Endothelial cell of umbilical vein (primary cell): Measurements from ENCODE around the gene SKI. TPM values are rescaled to one million over a fixed set of nuclear protein-coding genes. Genes with fewer than 3 reads are reported as not detected.

Source experiments
- BruUV-seq: library from RNA; stranded (reverse); fragments of 400-500 nt; replicated peaks from 2 replicates; lab custom pipeline; 2021; lab: Mats Ljungman, UMichigan
- CTCF ChIA-PET: fragments of 300-600, 350-600 bp; sonication (Branson Sonifier 250); formaldehyde crosslinking; loops from one replicate; lab custom pipeline; 2021; ENCODE audit warnings: antibody characterized with exemption, inconsistent platforms; lab: Charles Lee
- POLR2A ChIA-PET: fragments of 300-600, 350-600 bp; sonication (Branson Sonifier 250); formaldehyde crosslinking; loops from one replicate; lab custom pipeline; 2021; ENCODE audit warnings: antibody characterized with exemption, inconsistent platforms; lab: Charles Lee
- DNase-seq: peaks from one replicate; pipeline ENCODE4 v3.0.0-alpha.2; 2011; ENCODE audit warnings: low read depth, low spot score
- FAIRE-seq: peaks from 2 replicates; lab custom pipeline; 2011; peaks lifted over from hg19 to GRCh38; lab: Jason Lieb, UNC
- H2AFZ ChIP-seq: 2 replicates; pipeline ENCODE4 v1.6.0; 2012; ENCODE audit warnings: low read depth, low read length, control low read depth, inconsistent platforms
- H3K27ac ChIP-seq: 2 replicates; pipeline ENCODE4 v1.5.1; 2011; ENCODE audit warnings: low read depth, mild to moderate bottlenecking, control low read depth, low read length, moderate library complexity; ENCODE audit not compliant: insufficient read depth
- H3K27me3 ChIP-seq, 2 experiments: 2 replicates each; pipeline versions ENCODE4 v1.6.0 to v1.6.1; 2011; ENCODE audit warnings: low read length in 2 of 2, mixed read lengths in 1 of 2; ENCODE audit not compliant: control insufficient read depth in 2 of 2, insufficient read depth in 2 of 2
- H3K36me3 ChIP-seq, 2 experiments: 2 replicates in 1 of 2; 3 replicates in 1 of 2; pipeline ENCODE4 v1.5.1; 2011; ENCODE audit warnings: low read length in 2 of 2, mild to moderate bottlenecking in 1 of 2, moderate library complexity in 1 of 2; ENCODE audit not compliant: control insufficient read depth in 2 of 2, insufficient read depth in 2 of 2; ENCODE audit errors: extremely low read depth in 1 of 2
- H3K4me1 ChIP-seq: 3 replicates; pipeline ENCODE4 v1.5.1; 2011; ENCODE audit warnings: mild to moderate bottlenecking, low read length; ENCODE audit not compliant: control insufficient read depth, insufficient read depth; ENCODE audit errors: extremely low read depth
- H3K4me2 ChIP-seq: 2 replicates; pipeline ENCODE4 v1.6.1; 2011; ENCODE audit warnings: low read length, control low read depth, mixed read lengths; ENCODE audit not compliant: insufficient read depth
- H3K4me3 ChIP-seq, 3 experiments: fragments of 200-600 bp in 1 of 3; sonication (generic), shearing (Covaris generic) in 1 of 3; replicated peaks in 1 of 3; 2 replicates each; pipeline ENCODE4 v1.5.1; 2011 to 2016; ENCODE audit warnings: control low read depth in 3 of 3, low read length in 3 of 3, mild to moderate bottlenecking in 2 of 3, inconsistent platforms in 1 of 3, low read depth in 1 of 3, moderate library complexity in 1 of 3; ENCODE audit not compliant: insufficient read depth in 1 of 3
- H3K79me2 ChIP-seq: 2 replicates; pipeline ENCODE4 v1.6.0; 2012; ENCODE audit warnings: low read length, inconsistent platforms; ENCODE audit not compliant: control insufficient read depth, insufficient read depth
- H3K9ac ChIP-seq: replicated peaks from 2 replicates; pipeline ENCODE3; 2011; ENCODE audit warnings: low read length, control low read depth; ENCODE audit not compliant: insufficient read depth; ENCODE audit errors: extremely low read depth
- H3K9me1 ChIP-seq: replicated peaks from 3 replicates; pipeline ENCODE4 v1.6.0; 2011; ENCODE audit warnings: mild to moderate bottlenecking, low read length; ENCODE audit not compliant: control insufficient read depth, insufficient read depth; ENCODE audit errors: extremely low read depth
- H3K9me3 ChIP-seq: replicated peaks from 2 replicates; pipeline ENCODE4 v1.5.1; 2012; ENCODE audit warnings: low read length, inconsistent platforms; ENCODE audit not compliant: control insufficient read depth, insufficient read depth
- H4K20me1 ChIP-seq: replicated peaks from 2 replicates; pipeline ENCODE3; 2011; ENCODE audit warnings: mild to moderate bottlenecking, low read length; ENCODE audit not compliant: control insufficient read depth, insufficient read depth; ENCODE audit errors: extremely low read depth
- EZH2 ChIP-seq: IDR thresholded peaks from 2 replicates; pipeline ENCODE4 v1.6.1; 2012; ENCODE audit warnings: borderline replicate concordance, low read depth, mild to moderate bottlenecking, moderate library complexity, low read length, inconsistent platforms; ENCODE audit not compliant: severe bottlenecking
- FOS ChIP-seq: IDR thresholded peaks from 2 replicates; pipeline ENCODE4 v1.6.1; 2011; ENCODE audit warnings: mild to moderate bottlenecking, low read length, moderate library complexity, borderline replicate concordance; ENCODE audit not compliant: insufficient read depth
- MAX ChIP-seq: IDR thresholded peaks from 2 replicates; pipeline ENCODE4 v1.6.1; 2011; ENCODE audit not compliant: insufficient read depth, insufficient read length
- POLR2A ChIP-seq: IDR thresholded peaks from 2 replicates; pipeline ENCODE4 v1.6.1; 2012; ENCODE audit warnings: low read depth, mild to moderate bottlenecking, control low read depth, low read length
- dilution Hi-C: fragments of 300-500 bp; cut with MboI; formaldehyde crosslinking; loops from one replicate; pipeline ENCODE4 v1.15.0; 2019; ENCODE audit warnings: low sequenced_read_pairs; ENCODE audit not compliant: extremely low pct_ligation_motif_present
- intact Hi-C: fragments of 100-400 bp; cut with micrococcal nuclease; formaldehyde crosslinking; loops from one replicate; pipeline ENCODE4 v1.10.0; 2022
- polyA plus RNA-seq, 4 experiments: library from polyadenylated mRNA; depleted of rRNA in 3 of 4; stranded (reverse) in 3 of 4; unstranded in 1 of 4; fragments of >200 nt; gene quantifications; 2 replicates each; pipeline versions ENCODE4 v1.2.1 to v1.2.3, GENCODE V29; 2011 to 2012; ENCODE audit warnings: missing spikeins in 1 of 4
- total RNA-seq: library from RNA; stranded (reverse); gene quantifications from 2 replicates; pipeline ENCODE4 v1.2.3, GENCODE V29; 2021

Gene SKI
- total and polyA plus RNA-seq, 2 donors (not counting 3 experiments of a cell fraction or from before 2014, with no cell fraction given) = 11.6 to 80.3 TPM

DNA sequence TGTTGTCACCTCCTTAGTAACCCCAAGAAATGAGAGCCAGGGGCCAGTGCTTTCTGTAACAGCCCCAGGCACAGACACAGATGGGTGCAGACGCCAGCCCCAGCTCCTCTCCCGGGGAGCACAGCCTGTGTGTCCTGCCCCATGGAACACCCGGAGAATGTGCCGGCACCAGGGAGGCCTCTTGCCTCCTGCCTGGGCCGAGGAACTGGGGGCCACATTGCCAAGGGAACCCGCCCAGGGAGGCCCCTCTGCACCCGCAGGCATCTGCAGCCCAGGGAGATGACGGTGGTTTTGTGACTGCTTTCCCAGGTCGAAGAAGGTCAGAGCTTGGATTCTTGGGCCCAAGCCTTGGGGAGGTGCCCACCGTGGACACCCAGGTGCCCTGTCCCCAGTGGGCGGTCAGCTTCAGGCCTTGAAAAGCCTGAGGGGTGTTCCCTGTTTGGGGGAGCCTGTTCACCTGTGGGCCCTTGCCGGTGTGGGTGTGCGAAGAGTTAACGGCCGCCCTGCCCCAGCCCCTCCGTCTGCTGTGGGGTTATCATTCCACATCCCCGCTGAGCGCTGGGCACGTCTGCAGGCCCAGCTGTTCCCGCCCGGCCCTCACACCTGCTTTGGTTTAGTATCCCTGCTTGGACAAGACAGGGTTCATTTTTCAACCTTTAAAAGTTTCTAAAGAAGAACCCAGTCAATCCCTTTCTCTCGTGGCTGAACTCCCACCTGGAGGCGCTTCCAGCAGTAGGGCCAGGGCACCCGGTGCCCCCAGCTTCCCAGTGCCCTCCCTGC lies 100.7 kb downstream of the SKI start:
- H3K4me1 ChIP-seq = no peaks in the 10 kb centered on the region
- H3K4me2 ChIP-seq = no peak overlapping the region
- no peak overlapping the region for H3K9ac ChIP-seq
- no peaks in the 10 kb centered on the region for H3K9me1 ChIP-seq
- dilution Hi-C loops = no loop called here
- no peaks in the 10 kb centered on the region for H3K27me3 ChIP-seq
- TF ChIP-seq EZH2 (no peak), FOS (no peak)
- no peak overlapping the region for H3K4me3 ChIP-seq
- BruUV-seq = no TSS peak
- no peak overlapping the region for H3K27ac ChIP-seq
- no peaks in the 10 kb centered on the region for H3K9me3 ChIP-seq
- ChIA-PET POLR2A (no interaction called here), CTCF (no interaction called here)
- no peak overlapping the region for H2AFZ ChIP-seq
- DNase-seq (no peak), FAIRE-seq (no peak)
- intact Hi-C loops = no loop called here
- H3K79me2 ChIP-seq = no peaks in the 10 kb centered on the region
- no peaks in the 10 kb centered on the region for H3K36me3 ChIP-seq
- no peaks in the 10 kb centered on the region for H4K20me1 ChIP-seq

DNA sequence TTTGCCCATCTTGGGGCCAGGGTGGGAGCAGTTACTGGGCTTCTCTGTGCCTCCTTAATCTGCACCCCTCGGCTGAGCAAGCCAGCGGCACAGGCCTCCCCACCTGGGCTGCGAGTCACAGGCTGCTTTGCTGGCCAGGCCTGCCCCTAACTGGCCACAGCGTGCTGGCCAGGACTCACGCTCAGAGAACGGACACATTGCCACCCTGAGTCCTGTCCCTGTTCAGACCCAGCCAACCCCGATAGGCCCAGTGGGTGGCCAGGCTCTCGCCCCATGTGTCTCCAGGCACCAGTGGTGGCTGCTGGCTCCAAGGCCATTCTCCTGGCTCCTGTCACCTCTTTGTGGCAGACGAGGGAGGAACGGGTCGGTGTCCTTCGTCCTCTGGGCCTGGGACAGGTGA lies 101.9 kb downstream of the SKI start:
- Histone ChIP-seq H3K27ac (no peak overlapping the region), H3K4me2 (no peak overlapping the region)
- intact Hi-C loops = no loop called here

More for the DNA sequence above, 101.9 kb downstream of the SKI start:
- dilution Hi-C loops = no loop called here
- no peaks in the 10 kb centered on the region for H3K36me3 ChIP-seq
- POLR2A ChIA-PET = no interaction called here
- no peaks in the 10 kb centered on the region for H3K9me3 ChIP-seq
- H3K9me1 ChIP-seq = no peaks in the 10 kb centered on the region
- no peaks in the 10 kb centered on the region for H3K79me2 ChIP-seq
- no peak overlapping the region for H3K9ac ChIP-seq
- BruUV-seq = no TSS peak
- FAIRE-seq = no peak
- H3K27me3 ChIP-seq = no peaks in the 10 kb centered on the region
- TF ChIP-seq MAX (no peak), POLR2A (no peak)
- no peak overlapping the region for H2AFZ ChIP-seq
- H3K4me3 ChIP-seq = no peak overlapping the region
- H4K20me1 ChIP-seq = no peaks in the 10 kb centered on the region
- no peaks in the 10 kb centered on the region for H3K4me1 ChIP-seq
- no peak for DNase-seq
- CTCF ChIA-PET = no interaction called here
